WTC11 (cell line): ENCODE data around the gene PIK3C2A. TPM values are rescaled to one million over a fixed set of nuclear protein-coding genes. Genes with fewer than 3 reads are reported as not detected.

Source experiments
- ATAC-seq: fragments of 200-7000 bp; cut with Tn5 transposase; 2 replicates; pipeline ENCODE4 v1.10.0; 2021; ENCODE audit warnings: mild to moderate bottlenecking, moderate library complexity
- CTCF ChIA-PET: fragments of 300-600 bp; sonication (Branson Sonifier 250); formaldehyde crosslinking; loops from one replicate; lab custom pipeline; 2021; ENCODE audit warnings: antibody characterized with exemption; lab: Charles Lee
- POLR2A ChIA-PET: fragments of 350-600 bp; sonication (Branson Sonifier 250); formaldehyde crosslinking; loops from one replicate; lab custom pipeline; 2021; ENCODE audit warnings: antibody characterized with exemption; lab: Charles Lee
- DNase-seq: peaks from one replicate; pipeline ENCODE4 v3.0.0; 2021; ENCODE audit warnings: low spot score
- H3K27ac Mint-ChIP-seq: 2 replicates; pipeline ENCODE4 v1.8.0; 2021; ENCODE audit warnings: mixed read lengths
- H3K27me3 Mint-ChIP-seq: 2 replicates; pipeline ENCODE4 v1.8.0; 2021; ENCODE audit warnings: low read depth, mild to moderate bottlenecking, moderate library complexity, mixed read lengths
- H3K36me3 Mint-ChIP-seq: 2 replicates; pipeline ENCODE4 v1.8.0; 2021; ENCODE audit warnings: mixed read lengths
- H3K4me1 Mint-ChIP-seq: 2 replicates; pipeline ENCODE4 v1.8.0; 2022; ENCODE audit warnings: mixed read lengths
- H3K4me3 Mint-ChIP-seq: 2 replicates; pipeline ENCODE4 v1.8.0; 2021; ENCODE audit warnings: mild to moderate bottlenecking, moderate library complexity, mixed read lengths
- H3K9me3 Mint-ChIP-seq: 2 replicates; pipeline ENCODE4 v1.8.0; 2021; ENCODE audit warnings: mixed read lengths
- ARID4B ChIP-seq: sonication (generic); formaldehyde crosslinking; IDR thresholded peaks from 2 replicates; pipeline ENCODE4 v1.8.0; 2023; ENCODE audit warnings: missing genetic modification reagents, mild to moderate bottlenecking, borderline replicate concordance
- ATF1 ChIP-seq: sonication (generic); formaldehyde crosslinking; IDR thresholded peaks from 2 replicates; pipeline ENCODE4 v1.8.1; 2023; ENCODE audit warnings: mild to moderate bottlenecking, moderate library complexity, missing genetic modification reagents
- EMX1 ChIP-seq: fragments of 250-450 bp; sonication (Bioruptor Pico); IDR thresholded peaks from 2 replicates; pipeline ENCODE4 v1.8.0; 2021; ENCODE audit warnings: mild to moderate bottlenecking
- FOXP4 ChIP-seq: sonication (generic); formaldehyde crosslinking; IDR thresholded peaks from 2 replicates; pipeline ENCODE4 v1.8.0; 2022; ENCODE audit warnings: mild to moderate bottlenecking, missing genetic modification reagents
- NFYB ChIP-seq: sonication (generic); formaldehyde crosslinking; conservative IDR thresholded peaks from 2 replicates; pipeline ENCODE4 v1.8.0; 2022; ENCODE audit warnings: low read depth, missing genetic modification reagents
- ZMAT4 ChIP-seq: fragments of 250-450 bp; sonication (Bioruptor Pico); IDR thresholded peaks from 2 replicates; pipeline ENCODE4 v1.9.0; 2021; ENCODE audit warnings: mild to moderate bottlenecking
- ZNF138 ChIP-seq: sonication (generic); formaldehyde crosslinking; conservative IDR thresholded peaks from 2 replicates; pipeline ENCODE4 v1.8.1; 2022; ENCODE audit warnings: mild to moderate bottlenecking, moderate library complexity, missing genetic modification reagents
- ZNF423 ChIP-seq: fragments of 250-450 bp; sonication (Bioruptor Pico); IDR thresholded peaks from 2 replicates; pipeline ENCODE4 v2.1.2; 2022; ENCODE audit warnings: mild to moderate bottlenecking, moderate library complexity
- ZNF425 ChIP-seq: fragments of 250-450 bp; sonication (Bioruptor Pico); conservative IDR thresholded peaks from 2 replicates; pipeline ENCODE4 v1.9.0; 2021; ENCODE audit warnings: mild to moderate bottlenecking
- ZNF512 ChIP-seq: sonication (generic); formaldehyde crosslinking; IDR thresholded peaks from 2 replicates; pipeline ENCODE4 v1.8.1; 2022; ENCODE audit warnings: missing genetic modification reagents, borderline replicate concordance
- ZSCAN18 ChIP-seq: fragments of 250-450 bp; sonication (Bioruptor Pico); IDR thresholded peaks from 2 replicates; pipeline ENCODE4 v2.1.2; 2022; ENCODE audit warnings: mild to moderate bottlenecking, moderate library complexity
- total RNA-seq: library from RNA; stranded (reverse); gene quantifications from 3 replicates; pipeline ENCODE4 v1.2.3, GENCODE V29; 2021
- TF ChIP-seq, protein P1 (sequence below): sonication (generic); formaldehyde crosslinking; IDR thresholded peaks from 2 replicates; pipeline ENCODE4 v1.8.1; 2022; ENCODE audit warnings: low read depth, missing genetic modification reagents, borderline replicate concordance
- TF ChIP-seq, protein P2 (sequence below): sonication (generic); formaldehyde crosslinking; IDR thresholded peaks from 2 replicates; pipeline ENCODE4 v1.8.1; 2022; ENCODE audit warnings: mild to moderate bottlenecking, missing genetic modification reagents, moderate library complexity, borderline replicate concordance
- TF ChIP-seq, protein P3 (sequence below): sonication (generic); formaldehyde crosslinking; IDR thresholded peaks from 2 replicates; pipeline ENCODE4 v1.8.1; 2022; ENCODE audit warnings: mild to moderate bottlenecking, moderate library complexity, missing genetic modification reagents
- TF ChIP-seq, protein P4 (sequence below): fragments of 200-600 bp; IDR thresholded peaks from 2 replicates; pipeline ENCODE4 v1.8.0; 2022; ENCODE audit warnings: antibody characterized with exemption

Gene PIK3C2A
- total RNA-seq, 1 experiment from 2014 or later: 105 TPM

DNA sequence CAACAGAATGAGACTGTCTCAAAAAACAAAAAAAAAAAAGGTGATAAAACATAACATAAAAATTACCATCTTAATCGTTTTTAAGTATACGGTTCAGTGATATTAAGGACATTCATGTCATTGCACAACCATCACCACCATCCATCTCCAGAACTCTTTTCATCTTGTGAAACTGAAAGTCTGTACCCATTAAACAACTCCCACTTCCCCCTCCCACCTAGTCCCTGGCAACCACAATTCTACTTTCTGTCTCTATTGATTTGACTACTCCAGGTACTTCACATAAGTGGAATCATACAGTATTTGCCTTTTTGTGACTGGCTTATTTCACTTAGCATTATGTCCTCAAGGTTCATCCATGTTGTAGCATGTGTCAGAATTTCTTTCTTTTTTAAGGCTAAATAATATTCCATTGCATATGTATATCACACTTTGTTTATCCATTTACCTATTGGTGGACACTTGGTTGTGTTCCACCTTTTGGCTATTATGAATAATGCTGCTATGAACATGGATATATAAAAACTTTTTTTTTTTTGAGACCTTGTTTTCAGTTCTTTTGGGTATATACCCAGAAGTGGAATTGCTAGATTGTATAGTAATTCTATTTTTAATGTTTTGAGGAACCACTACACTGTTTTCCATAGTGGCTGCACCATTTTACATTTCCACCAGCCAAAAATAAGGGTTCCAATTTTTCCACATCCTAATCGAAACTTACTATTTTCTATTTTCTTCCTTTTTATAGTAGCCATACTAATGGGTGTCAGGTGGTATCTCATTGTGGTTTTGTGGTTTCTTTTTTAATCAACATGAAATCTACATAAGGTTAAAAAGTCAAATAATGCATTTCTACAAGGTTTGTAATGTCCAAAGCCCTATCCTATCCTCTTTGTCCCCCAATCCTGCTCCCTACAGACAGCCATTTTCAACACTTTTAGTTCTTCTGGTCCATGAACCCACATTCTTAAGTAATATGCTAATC lies 23.4 kb upstream of the PIK3C2A start:
- CTCF ChIA-PET: interaction anchor here (1.2 to 1.6 kb wide), 3 partner anchors 36 to 299 kb away, joined by 3 to 7 read pairs (median 3); no protein-coding TSS in a partner anchor
- DNase-seq (no peak), ATAC-seq (no peak)
- H3K27ac Mint-ChIP-seq: no peak overlapping the region
- peaks cover 7% of the 10 kb centered on the region; the same call in 1 of the 2 replicates for H3K36me3 Mint-ChIP-seq
- H3K9me3 Mint-ChIP-seq: no peaks in the 10 kb centered on the region
- no peak overlapping the region for H3K4me3 Mint-ChIP-seq
- no peaks in the 10 kb centered on the region for H3K4me1 Mint-ChIP-seq
- H3K27me3 Mint-ChIP-seq: no peaks in the 10 kb centered on the region
- POLR2A ChIA-PET: no interaction called here
- TF ChIP-seq ZNF425 (no peak), ZNF138 (no peak), NFYB (CRISPR knock-in tag) (no peak), ZNF512 (CRISPR knock-in tag) (no peak), ATF1 (no peak), ZMAT4 (no peak), FOXP4 (CRISPR knock-in tag) (no peak), EMX1 (CRISPR knock-in tag) (no peak), ARID4B (no peak), ZSCAN18 (CRISPR knock-in tag) (no peak), ZNF423 (CRISPR knock-in tag) (no peak)
- TF ChIP-seq, protein P1, sequence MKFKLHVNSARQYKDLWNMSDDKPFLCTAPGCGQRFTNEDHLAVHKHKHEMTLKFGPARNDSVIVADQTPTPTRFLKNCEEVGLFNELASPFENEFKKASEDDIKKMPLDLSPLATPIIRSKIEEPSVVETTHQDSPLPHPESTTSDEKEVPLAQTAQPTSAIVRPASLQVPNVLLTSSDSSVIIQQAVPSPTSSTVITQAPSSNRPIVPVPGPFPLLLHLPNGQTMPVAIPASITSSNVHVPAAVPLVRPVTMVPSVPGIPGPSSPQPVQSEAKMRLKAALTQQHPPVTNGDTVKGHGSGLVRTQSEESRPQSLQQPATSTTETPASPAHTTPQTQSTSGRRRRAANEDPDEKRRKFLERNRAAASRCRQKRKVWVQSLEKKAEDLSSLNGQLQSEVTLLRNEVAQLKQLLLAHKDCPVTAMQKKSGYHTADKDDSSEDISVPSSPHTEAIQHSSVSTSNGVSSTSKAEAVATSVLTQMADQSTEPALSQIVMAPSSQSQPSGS (CRISPR knock-in tag): no peak
- TF ChIP-seq, protein P2, sequence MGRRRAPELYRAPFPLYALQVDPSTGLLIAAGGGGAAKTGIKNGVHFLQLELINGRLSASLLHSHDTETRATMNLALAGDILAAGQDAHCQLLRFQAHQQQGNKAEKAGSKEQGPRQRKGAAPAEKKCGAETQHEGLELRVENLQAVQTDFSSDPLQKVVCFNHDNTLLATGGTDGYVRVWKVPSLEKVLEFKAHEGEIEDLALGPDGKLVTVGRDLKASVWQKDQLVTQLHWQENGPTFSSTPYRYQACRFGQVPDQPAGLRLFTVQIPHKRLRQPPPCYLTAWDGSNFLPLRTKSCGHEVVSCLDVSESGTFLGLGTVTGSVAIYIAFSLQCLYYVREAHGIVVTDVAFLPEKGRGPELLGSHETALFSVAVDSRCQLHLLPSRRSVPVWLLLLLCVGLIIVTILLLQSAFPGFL (CRISPR knock-in tag): no peak
- TF ChIP-seq, protein P3, sequence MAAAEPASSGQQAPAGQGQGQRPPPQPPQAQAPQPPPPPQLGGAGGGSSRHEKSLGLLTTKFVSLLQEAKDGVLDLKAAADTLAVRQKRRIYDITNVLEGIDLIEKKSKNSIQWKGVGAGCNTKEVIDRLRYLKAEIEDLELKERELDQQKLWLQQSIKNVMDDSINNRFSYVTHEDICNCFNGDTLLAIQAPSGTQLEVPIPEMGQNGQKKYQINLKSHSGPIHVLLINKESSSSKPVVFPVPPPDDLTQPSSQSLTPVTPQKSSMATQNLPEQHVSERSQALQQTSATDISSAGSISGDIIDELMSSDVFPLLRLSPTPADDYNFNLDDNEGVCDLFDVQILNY (CRISPR knock-in tag): no peak
- TF ChIP-seq, protein P4, sequence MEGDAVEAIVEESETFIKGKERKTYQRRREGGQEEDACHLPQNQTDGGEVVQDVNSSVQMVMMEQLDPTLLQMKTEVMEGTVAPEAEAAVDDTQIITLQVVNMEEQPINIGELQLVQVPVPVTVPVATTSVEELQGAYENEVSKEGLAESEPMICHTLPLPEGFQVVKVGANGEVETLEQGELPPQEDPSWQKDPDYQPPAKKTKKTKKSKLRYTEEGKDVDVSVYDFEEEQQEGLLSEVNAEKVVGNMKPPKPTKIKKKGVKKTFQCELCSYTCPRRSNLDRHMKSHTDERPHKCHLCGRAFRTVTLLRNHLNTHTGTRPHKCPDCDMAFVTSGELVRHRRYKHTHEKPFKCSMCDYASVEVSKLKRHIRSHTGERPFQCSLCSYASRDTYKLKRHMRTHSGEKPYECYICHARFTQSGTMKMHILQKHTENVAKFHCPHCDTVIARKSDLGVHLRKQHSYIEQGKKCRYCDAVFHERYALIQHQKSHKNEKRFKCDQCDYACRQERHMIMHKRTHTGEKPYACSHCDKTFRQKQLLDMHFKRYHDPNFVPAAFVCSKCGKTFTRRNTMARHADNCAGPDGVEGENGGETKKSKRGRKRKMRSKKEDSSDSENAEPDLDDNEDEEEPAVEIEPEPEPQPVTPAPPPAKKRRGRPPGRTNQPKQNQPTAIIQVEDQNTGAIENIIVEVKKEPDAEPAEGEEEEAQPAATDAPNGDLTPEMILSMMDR: no peak
